ENCODE data around the gene PHACTR1. TPM values are rescaled to one million over a fixed set of nuclear protein-coding genes. Genes with fewer than 3 reads are reported as not detected.
A peak's percentile ranks its signal among the peaks of the same experiment; 100 is the strongest.

Gene PHACTR1
- total and polyA plus RNA-seq, 2 donors: 3.1 to 6.3 TPM

DNA sequence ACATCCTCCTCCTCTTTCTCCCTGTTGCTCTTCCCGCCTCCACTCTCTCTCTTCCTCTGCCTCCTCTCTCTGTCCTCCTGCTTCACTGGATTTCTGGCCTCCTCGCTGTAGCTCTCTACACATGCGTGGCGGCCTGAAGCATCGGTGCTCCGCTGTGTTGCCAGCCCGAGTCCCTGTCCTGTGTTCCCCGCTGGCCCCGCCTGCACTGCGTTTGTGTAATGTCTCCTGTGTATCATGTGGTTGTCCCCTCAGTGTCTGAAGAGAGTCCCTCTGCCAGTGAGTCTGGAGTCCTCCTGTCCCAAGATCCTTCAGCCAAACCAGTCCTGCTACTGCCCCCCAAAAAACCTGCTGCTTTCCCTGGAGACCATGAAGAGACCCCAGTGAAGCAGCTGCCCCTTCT, 468.0 kb downstream of the PHACTR1 start:
- no peak overlapping the region for H3K4me3 ChIP-seq (ENCODE audit: low read length in 2 of 2)
- no peaks in the 10 kb centered on the region for H3K9me3 ChIP-seq (ENCODE audit: control insufficient read depth in 2 of 2, insufficient read depth in 1 of 2, low read length in 1 of 2)
- no peaks in the 10 kb centered on the region for H3K27me3 ChIP-seq (ENCODE audit: control insufficient read depth in 2 of 2, insufficient read depth in 1 of 2, low read length in 1 of 2)
- H3K4me1 ChIP-seq (ENCODE audit: control insufficient read depth in 2 of 2, insufficient read depth in 2 of 2, low read length in 2 of 2): no peaks in the 10 kb centered on the region
- no peak overlapping the region for H3K27ac ChIP-seq (ENCODE audit: low read depth in 1 of 2, low read length in 1 of 2)
- no peaks in the 10 kb centered on the region for H3K36me3 ChIP-seq (ENCODE audit: control insufficient read depth in 2 of 2, insufficient read depth in 2 of 2, low read length in 1 of 2)
- 98% methylated on average over 10 of the region's 10 CpGs for WGBS
- no peak for DNase-seq (ENCODE audit: low read depth in 6 of 9, low spot score in 9 of 9)

DNA sequence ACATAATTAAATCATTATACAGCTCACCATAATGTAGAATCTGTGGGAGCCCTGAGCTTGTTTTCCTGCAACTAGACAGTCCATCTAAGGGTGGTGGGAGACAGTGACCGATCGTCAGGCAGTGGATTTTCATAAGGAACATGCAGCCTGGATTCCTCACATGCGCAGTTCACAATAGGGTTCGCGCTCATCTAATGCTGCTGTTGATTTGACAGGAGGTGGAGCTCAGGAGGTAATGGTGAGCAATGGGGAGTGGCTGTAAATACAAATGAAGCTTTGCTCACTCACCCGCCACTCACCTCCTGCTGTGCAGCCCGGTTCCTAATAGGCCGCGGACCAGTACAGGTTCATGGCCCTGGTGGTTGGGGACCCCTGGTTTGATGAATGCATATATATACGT, 470.3 kb downstream of the PHACTR1 start:
- Histone ChIP-seq H3K9me3 (ENCODE audit: control insufficient read depth in 2 of 2, insufficient read depth in 1 of 2, low read length in 1 of 2) (no peaks in the 10 kb centered on the region), H3K4me3 (ENCODE audit: low read length in 2 of 2) (no peak overlapping the region), H3K27ac (ENCODE audit: low read depth in 1 of 2, low read length in 1 of 2) (no peak overlapping the region), H3K36me3 (ENCODE audit: control insufficient read depth in 2 of 2, insufficient read depth in 2 of 2, low read length in 1 of 2) (no peaks in the 10 kb centered on the region), H3K27me3 (ENCODE audit: control insufficient read depth in 2 of 2, insufficient read depth in 1 of 2, low read length in 1 of 2) (no peaks in the 10 kb centered on the region), H3K4me1 (ENCODE audit: control insufficient read depth in 2 of 2, insufficient read depth in 2 of 2, low read length in 2 of 2) (no peaks in the 10 kb centered on the region)
- DNase-seq (ENCODE audit: low read depth in 6 of 9, low spot score in 9 of 9): no peak
- WGBS: 99% methylated on average over 10 of the region's 10 CpGs

DNA sequence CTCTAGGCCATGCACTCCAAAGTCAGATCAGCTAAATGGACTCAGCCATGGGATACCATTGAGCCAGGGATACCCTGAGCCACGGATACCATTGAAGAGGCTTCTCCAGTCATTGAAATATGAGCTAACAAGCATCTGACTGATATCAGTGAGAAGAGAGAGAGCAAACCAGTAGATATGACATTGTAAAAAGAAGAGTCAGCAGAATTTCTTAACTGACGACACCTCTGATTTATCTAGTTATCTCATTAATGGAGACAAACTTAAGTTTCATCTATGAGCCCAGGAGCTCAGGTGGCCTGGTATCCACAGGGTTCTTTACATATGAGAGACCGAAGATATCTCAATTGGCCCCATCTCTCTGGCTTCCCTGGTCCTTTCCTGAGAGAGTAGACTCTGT, 471.1 kb downstream of the PHACTR1 start:
- no peaks in the 10 kb centered on the region for H3K9me3 ChIP-seq (ENCODE audit: control insufficient read depth in 2 of 2, insufficient read depth in 1 of 2, low read length in 1 of 2)
- 94% methylated on average over 3 of the region's 3 CpGs for WGBS

DNA sequence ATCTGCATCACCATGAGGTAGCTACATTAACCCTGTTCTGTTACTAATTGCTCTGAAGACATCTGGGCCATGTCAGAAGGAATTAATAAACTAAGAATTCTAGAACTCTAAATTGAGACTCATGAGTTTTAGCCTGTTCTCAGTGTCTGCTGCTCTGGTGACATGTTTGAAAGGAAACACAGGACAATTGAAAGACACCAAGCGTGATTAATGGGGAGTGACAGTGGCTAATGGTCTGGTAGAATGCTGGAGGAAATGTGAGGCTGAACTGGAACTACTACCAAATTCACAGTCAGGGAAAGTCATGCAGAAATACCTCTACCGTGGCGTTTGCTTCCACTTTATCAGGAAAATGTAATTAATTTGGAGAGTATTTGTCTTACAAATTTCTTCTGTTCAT, 471.7 kb downstream of the PHACTR1 start:
- Histone ChIP-seq H3K4me1 (ENCODE audit: control insufficient read depth in 2 of 2, insufficient read depth in 2 of 2, low read length in 2 of 2) (no peaks in the 10 kb centered on the region), H3K36me3 (ENCODE audit: control insufficient read depth in 2 of 2, insufficient read depth in 2 of 2, low read length in 1 of 2) (no peaks in the 10 kb centered on the region), H3K27me3 (ENCODE audit: control insufficient read depth in 2 of 2, insufficient read depth in 1 of 2, low read length in 1 of 2) (no peaks in the 10 kb centered on the region), H3K9me3 (ENCODE audit: control insufficient read depth in 2 of 2, insufficient read depth in 1 of 2, low read length in 1 of 2) (no peaks in the 10 kb centered on the region), H3K27ac (ENCODE audit: low read depth in 1 of 2, low read length in 1 of 2) (no peak overlapping the region), H3K4me3 (ENCODE audit: low read length in 2 of 2) (no peak overlapping the region)
- WGBS: 92% methylated on average over 3 of the region's 3 CpGs
- no peak for DNase-seq (ENCODE audit: low read depth in 6 of 9, low spot score in 9 of 9)

More for the DNA sequence above, 471.1 kb downstream of the PHACTR1 start:
- Histone ChIP-seq H3K27me3 (ENCODE audit: control insufficient read depth in 2 of 2, insufficient read depth in 1 of 2, low read length in 1 of 2) (no peaks in the 10 kb centered on the region), H3K4me3 (ENCODE audit: low read length in 2 of 2) (no peak overlapping the region), H3K4me1 (ENCODE audit: control insufficient read depth in 2 of 2, insufficient read depth in 2 of 2, low read length in 2 of 2) (no peaks in the 10 kb centered on the region), H3K36me3 (ENCODE audit: control insufficient read depth in 2 of 2, insufficient read depth in 2 of 2, low read length in 1 of 2) (no peaks in the 10 kb centered on the region), H3K27ac (ENCODE audit: low read depth in 1 of 2, low read length in 1 of 2) (no peak overlapping the region)
- no peak for DNase-seq (ENCODE audit: low read depth in 6 of 9, low spot score in 9 of 9)

DNA sequence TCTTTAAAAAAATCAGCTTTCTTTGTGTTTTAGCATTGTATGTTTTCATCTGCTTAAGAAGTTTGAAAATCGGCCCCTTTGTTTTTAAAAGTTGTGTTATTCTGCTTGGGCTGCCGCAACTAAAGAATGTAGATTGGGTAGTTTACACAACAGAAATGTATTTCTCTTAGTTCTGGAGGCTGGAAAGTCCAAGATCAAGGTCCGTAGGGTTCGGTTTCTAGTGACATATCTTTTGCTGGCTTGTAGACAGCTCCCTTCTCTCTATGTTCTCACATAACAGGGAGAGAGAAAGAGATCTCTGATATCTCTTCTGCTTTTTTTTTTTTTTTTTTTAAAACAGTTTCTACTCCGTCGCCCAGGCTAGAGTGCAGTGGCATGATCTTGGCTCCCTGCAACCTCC, 473.1 kb downstream of the PHACTR1 start:
- Histone ChIP-seq H3K9me3 (ENCODE audit: control insufficient read depth in 2 of 2, insufficient read depth in 1 of 2, low read length in 1 of 2) (no peaks in the 10 kb centered on the region), H3K4me3 (ENCODE audit: low read length in 2 of 2) (no peak overlapping the region), H3K36me3 (ENCODE audit: control insufficient read depth in 2 of 2, insufficient read depth in 2 of 2, low read length in 1 of 2) (no peaks in the 10 kb centered on the region), H3K27me3 (ENCODE audit: control insufficient read depth in 2 of 2, insufficient read depth in 1 of 2, low read length in 1 of 2) (no peaks in the 10 kb centered on the region), H3K4me1 (ENCODE audit: control insufficient read depth in 2 of 2, insufficient read depth in 2 of 2, low read length in 2 of 2) (no peaks in the 10 kb centered on the region), H3K27ac (ENCODE audit: low read depth in 1 of 2, low read length in 1 of 2) (no peak overlapping the region)
- DNase-seq (ENCODE audit: low read depth in 6 of 9, low spot score in 9 of 9): no peak
- 97% methylated on average over 6 of the region's 6 CpGs for WGBS

DNA sequence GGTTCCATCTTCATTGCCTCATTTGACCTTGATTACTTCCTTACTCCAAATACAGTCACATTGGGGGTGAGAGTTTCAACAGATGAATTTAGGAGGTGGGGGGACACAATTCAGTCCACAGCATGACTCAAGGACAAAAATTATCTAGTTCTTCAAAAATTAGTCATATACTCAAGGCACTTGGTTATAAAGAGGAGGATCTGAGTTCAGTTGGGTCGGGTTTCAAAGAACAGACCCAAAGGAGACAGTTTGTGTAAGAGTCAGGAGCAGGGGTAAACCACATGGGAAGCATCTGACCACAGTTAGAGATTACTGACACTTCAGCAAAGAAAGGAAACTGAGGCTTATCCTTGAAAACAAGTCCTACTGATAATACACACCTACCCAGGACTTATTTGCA, 473.8 kb downstream of the PHACTR1 start:
- Histone ChIP-seq H3K4me1 (ENCODE audit: control insufficient read depth in 2 of 2, insufficient read depth in 2 of 2, low read length in 2 of 2) (no peaks in the 10 kb centered on the region), H3K27me3 (ENCODE audit: control insufficient read depth in 2 of 2, insufficient read depth in 1 of 2, low read length in 1 of 2) (no peaks in the 10 kb centered on the region), H3K27ac (ENCODE audit: low read depth in 1 of 2, low read length in 1 of 2) (no peak overlapping the region), H3K9me3 (ENCODE audit: control insufficient read depth in 2 of 2, insufficient read depth in 1 of 2, low read length in 1 of 2) (no peaks in the 10 kb centered on the region), H3K4me3 (ENCODE audit: low read length in 2 of 2) (no peak overlapping the region), H3K36me3 (ENCODE audit: control insufficient read depth in 2 of 2, insufficient read depth in 2 of 2, low read length in 1 of 2) (no peaks in the 10 kb centered on the region)
- WGBS: 83% methylated on average over 1 of the region's 1 CpG
- DNase-seq (ENCODE audit: low read depth in 6 of 9, low spot score in 9 of 9): no peak

DNA sequence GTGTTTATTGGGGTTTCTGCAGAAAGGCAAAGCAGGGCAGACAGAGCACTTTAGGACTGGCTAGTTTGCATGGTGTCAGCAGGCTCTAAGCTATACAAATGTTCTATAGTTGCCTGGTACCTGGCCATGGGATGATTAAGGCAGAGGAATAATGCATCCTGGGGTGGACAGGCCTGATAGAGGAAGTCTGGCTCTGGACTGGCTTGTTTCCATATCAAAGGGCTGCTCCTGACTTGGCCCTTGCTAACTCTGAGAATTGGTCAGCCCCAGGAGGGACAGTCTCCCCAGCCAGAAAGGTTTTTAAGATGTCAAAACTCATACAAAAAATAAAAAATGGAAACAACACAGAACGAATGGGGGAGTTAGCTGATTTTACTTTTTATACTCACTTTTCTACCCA, 474.9 kb downstream of the PHACTR1 start:
- Histone ChIP-seq H3K27me3 (ENCODE audit: control insufficient read depth in 2 of 2, insufficient read depth in 1 of 2, low read length in 1 of 2) (no peaks in the 10 kb centered on the region), H3K36me3 (ENCODE audit: control insufficient read depth in 2 of 2, insufficient read depth in 2 of 2, low read length in 1 of 2) (no peaks in the 10 kb centered on the region), H3K4me1 (ENCODE audit: control insufficient read depth in 2 of 2, insufficient read depth in 2 of 2, low read length in 2 of 2) (no peaks in the 10 kb centered on the region), H3K27ac (ENCODE audit: low read depth in 1 of 2, low read length in 1 of 2) (no peak overlapping the region), H3K4me3 (ENCODE audit: low read length in 2 of 2) (no peak overlapping the region), H3K9me3 (ENCODE audit: control insufficient read depth in 2 of 2, insufficient read depth in 1 of 2, low read length in 1 of 2) (no peaks in the 10 kb centered on the region)
- no peak for DNase-seq (ENCODE audit: low read depth in 6 of 9, low spot score in 9 of 9)
- WGBS: 95% methylated on average over 1 of the region's 1 CpG

DNA sequence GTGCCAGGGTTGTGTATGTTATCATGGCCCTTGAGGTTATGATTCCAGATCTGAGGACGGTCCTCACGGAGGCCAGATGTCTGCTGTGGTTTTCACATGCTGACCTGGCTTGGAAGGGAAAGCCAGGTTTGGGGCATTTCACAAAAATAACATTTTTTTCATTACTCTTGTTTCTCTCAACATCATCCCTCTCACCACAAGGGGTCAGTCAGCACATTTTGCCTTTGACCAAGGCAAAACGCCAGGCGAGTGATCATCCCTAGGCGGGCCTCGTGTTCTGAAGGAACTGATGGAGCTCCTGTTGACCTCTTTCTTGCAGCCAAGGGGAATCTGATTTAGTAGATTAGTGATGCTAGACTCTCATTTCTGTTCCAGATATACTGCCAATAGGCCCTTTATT, 478.3 kb downstream of the PHACTR1 start:
- Histone ChIP-seq H3K27ac (ENCODE audit: low read depth in 1 of 2, low read length in 1 of 2) (no peak overlapping the region), H3K4me1 (ENCODE audit: control insufficient read depth in 2 of 2, insufficient read depth in 2 of 2, low read length in 2 of 2) (no peaks in the 10 kb centered on the region), H3K9me3 (ENCODE audit: control insufficient read depth in 2 of 2, insufficient read depth in 1 of 2, low read length in 1 of 2) (no peaks in the 10 kb centered on the region), H3K4me3 (ENCODE audit: low read length in 2 of 2) (no peak overlapping the region), H3K36me3 (ENCODE audit: control insufficient read depth in 2 of 2, insufficient read depth in 2 of 2, low read length in 1 of 2) (no peaks in the 10 kb centered on the region), H3K27me3 (ENCODE audit: control insufficient read depth in 2 of 2, insufficient read depth in 1 of 2, low read length in 1 of 2) (no peaks in the 10 kb centered on the region)
- DNase-seq (ENCODE audit: low read depth in 6 of 9, low spot score in 9 of 9): peak in 1 of 9 donors; percentile 15
- 61% methylated on average over 6 of the region's 6 CpGs for WGBS

DNA sequence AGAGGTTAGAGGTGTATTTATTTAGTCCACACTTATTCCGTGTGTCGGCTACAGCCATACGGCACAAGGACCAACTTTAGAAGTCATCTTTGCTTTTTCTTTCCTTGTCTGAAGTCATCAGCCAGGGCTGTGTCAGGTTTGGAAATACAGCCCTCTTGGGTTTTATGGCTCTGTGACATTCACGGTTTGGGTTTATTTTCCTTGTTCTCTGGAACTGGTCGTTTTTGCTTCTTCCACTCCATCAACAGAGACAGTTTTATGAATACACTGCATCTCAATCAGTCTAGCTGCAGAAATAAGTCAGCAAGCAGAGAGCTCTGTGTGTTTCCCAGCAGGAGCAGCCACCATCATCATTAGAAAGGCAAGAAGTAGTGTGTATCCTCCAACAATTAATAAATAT, 479.2 kb downstream of the PHACTR1 start:
- Histone ChIP-seq H3K27ac (ENCODE audit: low read depth in 1 of 2, low read length in 1 of 2) (no peak overlapping the region), H3K9me3 (ENCODE audit: control insufficient read depth in 2 of 2, insufficient read depth in 1 of 2, low read length in 1 of 2) (no peaks in the 10 kb centered on the region), H3K27me3 (ENCODE audit: control insufficient read depth in 2 of 2, insufficient read depth in 1 of 2, low read length in 1 of 2) (no peaks in the 10 kb centered on the region), H3K4me1 (ENCODE audit: control insufficient read depth in 2 of 2, insufficient read depth in 2 of 2, low read length in 2 of 2) (no peaks in the 10 kb centered on the region), H3K4me3 (ENCODE audit: low read length in 2 of 2) (no peak overlapping the region), H3K36me3 (ENCODE audit: control insufficient read depth in 2 of 2, insufficient read depth in 2 of 2, low read length in 1 of 2) (no peaks in the 10 kb centered on the region)
- DNase-seq (ENCODE audit: low read depth in 6 of 9, low spot score in 9 of 9): no peak
- WGBS: 97% methylated on average over 5 of the region's 5 CpGs

DNA sequence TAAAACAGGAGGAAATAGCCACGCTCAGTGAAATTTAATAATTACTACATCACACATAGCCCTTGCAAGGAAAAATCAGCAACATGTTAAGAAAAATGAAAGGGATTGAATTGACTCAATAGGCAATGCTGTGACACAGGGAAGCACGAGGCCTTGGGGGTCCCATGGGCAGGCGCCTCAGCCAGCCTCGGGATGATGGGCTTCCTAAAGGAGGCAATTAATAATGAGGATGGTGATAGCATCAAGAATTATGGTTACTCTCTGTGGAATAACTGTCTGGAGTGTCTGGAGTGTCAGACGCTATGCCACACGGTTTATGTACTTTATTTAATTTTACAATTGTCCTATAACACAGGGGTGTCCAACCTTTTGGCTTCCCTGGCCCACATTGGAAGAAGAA, 481.6 kb downstream of the PHACTR1 start:
- DNase-seq (ENCODE audit: low read depth in 6 of 9, low spot score in 9 of 9): no peak
- Histone ChIP-seq H3K4me3 (ENCODE audit: low read length in 2 of 2) (no peak overlapping the region), H3K36me3 (ENCODE audit: control insufficient read depth in 2 of 2, insufficient read depth in 2 of 2, low read length in 1 of 2) (no peaks in the 10 kb centered on the region), H3K4me1 (ENCODE audit: control insufficient read depth in 2 of 2, insufficient read depth in 2 of 2, low read length in 2 of 2) (no peaks in the 10 kb centered on the region), H3K27ac (ENCODE audit: low read depth in 1 of 2, low read length in 1 of 2) (no peak overlapping the region), H3K9me3 (ENCODE audit: control insufficient read depth in 2 of 2, insufficient read depth in 1 of 2, low read length in 1 of 2) (no peaks in the 10 kb centered on the region), H3K27me3 (ENCODE audit: control insufficient read depth in 2 of 2, insufficient read depth in 1 of 2, low read length in 1 of 2) (no peaks in the 10 kb centered on the region)
- 97% methylated on average over 6 of the region's 6 CpGs for WGBS

Data from thymus (tissue), 11 donors.